Measurements from ENCODE around the gene C16orf92. TPM values are rescaled to one million over a fixed set of nuclear protein-coding genes. Genes with fewer than 3 reads are reported as not detected.
A peak's percentile ranks its signal among the peaks of the same experiment; 100 is the strongest.

Gene C16orf92
- total and polyA plus RNA-seq, 2 of the 13 experiments (the other 11 are each of a cell fraction or from before 2014, with no cell fraction given), result not detected

DNA sequence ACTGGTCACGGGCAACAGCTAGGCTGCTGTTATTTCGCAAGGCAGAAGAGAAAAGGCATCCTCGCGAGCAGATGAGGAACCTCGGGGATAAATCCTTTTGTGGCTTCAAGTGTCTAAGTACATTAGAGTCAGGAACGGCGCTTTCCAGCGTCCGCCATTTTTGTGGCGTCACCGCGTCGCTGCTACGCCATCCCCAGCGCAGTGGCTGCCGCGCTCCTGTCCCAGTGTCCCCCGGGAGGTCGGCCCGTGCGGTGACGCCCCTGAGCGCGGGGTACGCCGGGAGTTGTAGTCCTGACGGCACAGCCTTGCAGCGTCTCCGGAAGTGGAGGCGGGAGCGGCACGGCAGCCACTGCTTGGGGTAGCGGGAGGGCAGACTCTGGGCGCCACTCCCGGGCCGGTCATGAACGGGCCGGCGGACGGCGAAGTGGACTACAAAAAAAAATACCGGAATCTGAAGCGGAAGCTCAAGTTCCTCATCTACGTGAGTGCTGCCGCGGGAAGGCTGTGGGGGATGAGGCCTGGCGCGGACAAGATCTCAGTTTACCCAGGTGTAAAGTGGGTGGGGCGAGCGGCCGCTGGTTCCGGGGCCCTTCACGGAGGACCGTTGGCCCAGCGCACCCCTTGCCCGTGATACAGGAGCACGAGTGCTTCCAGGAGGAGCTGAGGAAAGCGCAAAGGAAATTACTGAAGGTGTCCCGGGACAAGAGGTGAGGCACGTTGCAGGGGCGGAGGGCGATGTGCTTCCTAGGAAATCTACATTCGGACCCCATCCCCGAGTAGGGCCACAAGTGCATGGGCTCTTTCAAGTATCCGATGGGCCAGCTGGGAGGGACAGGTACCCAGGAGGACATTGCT lies 26.9 kb upstream of the C16orf92 start, which contains the start of gene INO80E (continued):
- TF ChIP-seq, protein P1, sequence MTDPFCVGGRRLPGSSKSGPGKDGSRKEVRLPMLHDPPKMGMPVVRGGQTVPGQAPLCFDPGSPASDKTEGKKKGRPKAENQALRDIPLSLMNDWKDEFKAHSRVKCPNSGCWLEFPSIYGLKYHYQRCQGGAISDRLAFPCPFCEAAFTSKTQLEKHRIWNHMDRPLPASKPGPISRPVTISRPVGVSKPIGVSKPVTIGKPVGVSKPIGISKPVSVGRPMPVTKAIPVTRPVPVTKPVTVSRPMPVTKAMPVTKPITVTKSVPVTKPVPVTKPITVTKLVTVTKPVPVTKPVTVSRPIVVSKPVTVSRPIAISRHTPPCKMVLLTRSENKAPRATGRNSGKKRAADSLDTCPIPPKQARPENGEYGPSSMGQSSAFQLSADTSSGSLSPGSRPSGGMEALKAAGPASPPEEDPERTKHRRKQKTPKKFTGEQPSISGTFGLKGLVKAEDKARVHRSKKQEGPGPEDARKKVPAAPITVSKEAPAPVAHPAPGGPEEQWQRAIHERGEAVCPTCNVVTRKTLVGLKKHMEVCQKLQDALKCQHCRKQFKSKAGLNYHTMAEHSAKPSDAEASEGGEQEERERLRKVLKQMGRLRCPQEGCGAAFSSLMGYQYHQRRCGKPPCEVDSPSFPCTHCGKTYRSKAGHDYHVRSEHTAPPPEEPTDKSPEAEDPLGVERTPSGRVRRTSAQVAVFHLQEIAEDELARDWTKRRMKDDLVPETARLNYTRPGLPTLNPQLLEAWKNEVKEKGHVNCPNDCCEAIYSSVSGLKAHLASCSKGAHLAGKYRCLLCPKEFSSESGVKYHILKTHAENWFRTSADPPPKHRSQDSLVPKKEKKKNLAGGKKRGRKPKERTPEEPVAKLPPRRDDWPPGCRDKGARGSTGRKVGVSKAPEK (CRISPR knock-in tag; IDR thresholded peaks at IDR 0.05; ENCODE audit: borderline replicate concordance), result 0 out of 2 replicates have a peak, but pooled peaks have one; percentile 54
- no peak for TF ChIP-seq LCORL (IDR thresholded peaks at IDR 0.05)
- peak; percentile 65; the same call in 1 of the 2 replicates for TF ChIP-seq LCORL (CRISPR knock-in tag; IDR thresholded peaks at IDR 0.05)
- peak; percentile 91 for TF ChIP-seq ZFP62 (CRISPR knock-in tag; IDR thresholded peaks at IDR 0.05)
- TF ChIP-seq HES4 (CRISPR knock-in tag; IDR thresholded peaks at IDR 0.05; ENCODE audit: borderline replicate concordance), result 0 out of 2 replicates have a peak, but pooled peaks have one; percentile 48
- TF ChIP-seq, protein P2, sequence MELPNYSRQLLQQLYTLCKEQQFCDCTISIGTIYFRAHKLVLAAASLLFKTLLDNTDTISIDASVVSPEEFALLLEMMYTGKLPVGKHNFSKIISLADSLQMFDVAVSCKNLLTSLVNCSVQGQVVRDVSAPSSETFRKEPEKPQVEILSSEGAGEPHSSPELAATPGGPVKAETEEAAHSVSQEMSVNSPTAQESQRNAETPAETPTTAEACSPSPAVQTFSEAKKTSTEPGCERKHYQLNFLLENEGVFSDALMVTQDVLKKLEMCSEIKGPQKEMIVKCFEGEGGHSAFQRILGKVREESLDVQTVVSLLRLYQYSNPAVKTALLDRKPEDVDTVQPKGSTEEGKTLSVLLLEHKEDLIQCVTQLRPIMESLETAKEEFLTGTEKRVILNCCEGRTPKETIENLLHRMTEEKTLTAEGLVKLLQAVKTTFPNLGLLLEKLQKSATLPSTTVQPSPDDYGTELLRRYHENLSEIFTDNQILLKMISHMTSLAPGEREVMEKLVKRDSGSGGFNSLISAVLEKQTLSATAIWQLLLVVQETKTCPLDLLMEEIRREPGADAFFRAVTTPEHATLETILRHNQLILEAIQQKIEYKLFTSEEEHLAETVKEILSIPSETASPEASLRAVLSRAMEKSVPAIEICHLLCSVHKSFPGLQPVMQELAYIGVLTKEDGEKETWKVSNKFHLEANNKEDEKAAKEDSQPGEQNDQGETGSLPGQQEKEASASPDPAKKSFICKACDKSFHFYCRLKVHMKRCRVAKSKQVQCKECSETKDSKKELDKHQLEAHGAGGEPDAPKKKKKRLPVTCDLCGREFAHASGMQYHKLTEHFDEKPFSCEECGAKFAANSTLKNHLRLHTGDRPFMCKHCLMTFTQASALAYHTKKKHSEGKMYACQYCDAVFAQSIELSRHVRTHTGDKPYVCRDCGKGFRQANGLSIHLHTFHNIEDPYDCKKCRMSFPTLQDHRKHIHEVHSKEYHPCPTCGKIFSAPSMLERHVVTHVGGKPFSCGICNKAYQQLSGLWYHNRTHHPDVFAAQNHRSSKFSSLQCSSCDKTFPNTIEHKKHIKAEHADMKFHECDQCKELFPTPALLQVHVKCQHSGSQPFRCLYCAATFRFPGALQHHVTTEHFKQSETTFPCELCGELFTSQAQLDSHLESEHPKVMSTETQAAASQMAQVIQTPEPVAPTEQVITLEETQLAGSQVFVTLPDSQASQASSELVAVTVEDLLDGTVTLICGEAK (IDR thresholded peaks at IDR 0.05), result no peak
- TF ChIP-seq, protein P2 (CRISPR knock-in tag; IDR thresholded peaks at IDR 0.05), result peak; percentile 9; the same call in 1 of the 2 replicates
- no peak for TF ChIP-seq NR3C1 (CRISPR knock-in tag; IDR thresholded peaks at IDR 0.05)
- no peak for TF ChIP-seq ZNF33A (CRISPR knock-in tag; IDR thresholded peaks at IDR 0.05; ENCODE audit: borderline replicate concordance)
- peak; percentile 71 for TF ChIP-seq NFYB (CRISPR knock-in tag; IDR thresholded peaks at IDR 0.05)
- peak; percentile 29 for TF ChIP-seq ZNF615 (CRISPR knock-in tag; IDR thresholded peaks at IDR 0.05; ENCODE audit: borderline replicate concordance)
- 0 out of 2 replicates have a peak, but pooled peaks have one; percentile 39 for TF ChIP-seq ZNF484 (CRISPR knock-in tag; IDR thresholded peaks at IDR 0.05; ENCODE audit: borderline replicate concordance, low read depth)
- peak; percentile 79 for TF ChIP-seq ZNF607 (CRISPR knock-in tag; IDR thresholded peaks at IDR 0.05; ENCODE audit: borderline replicate concordance)
- TF ChIP-seq ZNF331 (CRISPR knock-in tag; IDR thresholded peaks at IDR 0.05), result peak; percentile 82
- TF ChIP-seq, protein P3, sequence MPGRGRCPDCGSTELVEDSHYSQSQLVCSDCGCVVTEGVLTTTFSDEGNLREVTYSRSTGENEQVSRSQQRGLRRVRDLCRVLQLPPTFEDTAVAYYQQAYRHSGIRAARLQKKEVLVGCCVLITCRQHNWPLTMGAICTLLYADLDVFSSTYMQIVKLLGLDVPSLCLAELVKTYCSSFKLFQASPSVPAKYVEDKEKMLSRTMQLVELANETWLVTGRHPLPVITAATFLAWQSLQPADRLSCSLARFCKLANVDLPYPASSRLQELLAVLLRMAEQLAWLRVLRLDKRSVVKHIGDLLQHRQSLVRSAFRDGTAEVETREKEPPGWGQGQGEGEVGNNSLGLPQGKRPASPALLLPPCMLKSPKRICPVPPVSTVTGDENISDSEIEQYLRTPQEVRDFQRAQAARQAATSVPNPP (CRISPR knock-in tag; IDR thresholded peaks at IDR 0.05), result no peak
- peak; percentile 51 for TF ChIP-seq HIVEP1 (CRISPR knock-in tag; IDR thresholded peaks at IDR 0.05)
